G401.6 (cell line): Measurements from ENCODE around the gene TNS1.

Experiments
- FAIRE-seq: peaks from 2 replicates; lab custom pipeline; 2012; peaks lifted over from hg19 to GRCh38; lab: Jason Lieb, UNC

TNS1 gene

DNA sequence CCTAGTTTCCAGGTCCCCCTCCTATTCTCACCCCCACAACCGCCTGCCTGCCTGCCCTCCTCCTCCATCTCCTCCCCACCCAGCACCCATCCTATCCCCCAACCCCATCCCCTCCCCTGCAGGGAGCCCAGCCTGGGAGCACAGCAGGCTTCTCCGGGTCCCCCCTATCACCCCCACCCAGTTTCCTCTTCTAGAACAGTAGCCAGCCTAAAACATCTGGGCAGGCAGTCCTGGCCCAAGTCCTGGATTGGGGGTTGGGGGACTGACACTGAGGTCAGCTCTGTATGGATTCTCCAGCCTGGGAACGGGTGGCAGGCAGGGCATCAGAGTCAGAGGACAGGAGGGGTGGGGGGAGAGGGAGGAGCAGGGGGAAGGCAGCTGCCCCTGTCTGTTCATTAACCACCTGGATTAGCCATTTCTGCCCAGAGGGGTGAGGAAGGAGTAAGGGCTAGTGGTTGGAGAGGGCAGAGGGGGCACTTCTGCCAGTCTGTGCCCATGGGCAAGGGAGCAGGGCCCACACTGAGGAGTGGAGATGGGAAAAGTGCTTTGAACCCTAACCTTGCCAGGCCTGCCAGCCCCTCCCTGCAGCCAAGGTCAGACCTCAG lies 60.0 kb downstream of the TNS1 start:
- no peak for FAIRE-seq

DNA sequence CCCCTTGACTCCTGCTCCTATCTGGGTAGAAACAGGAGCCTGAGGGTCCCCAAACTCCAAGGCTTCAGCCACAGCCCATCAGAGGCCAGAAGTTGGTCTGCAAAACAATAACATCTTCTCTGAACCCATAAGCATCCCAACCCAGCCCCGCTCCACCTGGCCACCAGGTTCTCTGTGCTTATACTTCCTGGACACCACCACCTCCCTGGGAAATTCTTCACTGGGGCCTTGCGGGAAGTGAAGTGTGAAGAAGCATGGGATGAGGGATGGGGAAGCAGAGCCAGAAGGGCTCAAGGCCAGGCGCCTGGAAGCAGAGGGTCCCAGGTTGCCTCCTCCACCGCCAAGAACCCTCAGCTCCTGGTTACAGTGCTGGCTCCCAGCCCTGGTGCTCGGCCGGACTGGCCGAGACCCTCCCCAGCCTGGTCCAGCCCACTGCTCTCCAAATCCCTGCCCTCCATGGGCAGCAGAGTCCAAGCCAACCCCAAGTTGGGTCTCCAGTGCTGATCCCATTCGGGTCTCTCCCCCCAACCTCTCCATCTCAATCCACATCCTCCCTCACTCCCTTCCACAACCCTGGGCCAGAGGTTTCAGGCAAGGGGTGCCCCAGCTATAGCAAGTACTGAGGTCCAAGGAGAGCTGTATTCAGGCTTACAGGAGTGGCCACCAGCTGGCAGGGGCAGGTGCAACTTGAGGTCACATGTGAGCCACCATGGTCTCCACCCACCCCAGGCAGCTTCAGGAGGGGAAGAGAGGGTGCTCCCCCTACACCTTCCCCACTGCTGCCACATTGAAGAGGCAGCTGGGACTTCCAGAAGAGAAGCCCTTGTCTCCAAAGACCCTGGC lies 60.7 kb downstream of the TNS1 start:
- no peak for FAIRE-seq

DNA sequence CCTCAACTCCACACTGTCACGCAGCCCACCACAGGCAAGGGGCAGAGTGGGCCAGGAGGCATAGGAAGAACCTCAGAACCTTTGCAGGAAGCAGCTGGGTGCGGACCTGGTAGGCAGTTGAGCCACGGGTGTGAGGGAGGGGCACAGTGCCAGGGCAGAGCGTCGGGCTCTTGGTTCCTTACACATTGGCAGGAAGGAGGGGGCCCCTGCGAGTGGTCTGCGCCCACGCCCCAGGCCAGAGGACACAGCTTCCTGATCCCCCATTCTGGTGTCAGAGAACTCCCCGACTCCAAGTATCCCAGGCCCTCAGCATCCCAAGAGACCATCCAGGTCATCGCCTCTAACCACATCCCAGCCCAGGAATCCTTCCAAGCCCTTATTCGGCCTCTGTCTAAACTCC lies 61.5 kb downstream of the TNS1 start:
- no peak for FAIRE-seq

DNA sequence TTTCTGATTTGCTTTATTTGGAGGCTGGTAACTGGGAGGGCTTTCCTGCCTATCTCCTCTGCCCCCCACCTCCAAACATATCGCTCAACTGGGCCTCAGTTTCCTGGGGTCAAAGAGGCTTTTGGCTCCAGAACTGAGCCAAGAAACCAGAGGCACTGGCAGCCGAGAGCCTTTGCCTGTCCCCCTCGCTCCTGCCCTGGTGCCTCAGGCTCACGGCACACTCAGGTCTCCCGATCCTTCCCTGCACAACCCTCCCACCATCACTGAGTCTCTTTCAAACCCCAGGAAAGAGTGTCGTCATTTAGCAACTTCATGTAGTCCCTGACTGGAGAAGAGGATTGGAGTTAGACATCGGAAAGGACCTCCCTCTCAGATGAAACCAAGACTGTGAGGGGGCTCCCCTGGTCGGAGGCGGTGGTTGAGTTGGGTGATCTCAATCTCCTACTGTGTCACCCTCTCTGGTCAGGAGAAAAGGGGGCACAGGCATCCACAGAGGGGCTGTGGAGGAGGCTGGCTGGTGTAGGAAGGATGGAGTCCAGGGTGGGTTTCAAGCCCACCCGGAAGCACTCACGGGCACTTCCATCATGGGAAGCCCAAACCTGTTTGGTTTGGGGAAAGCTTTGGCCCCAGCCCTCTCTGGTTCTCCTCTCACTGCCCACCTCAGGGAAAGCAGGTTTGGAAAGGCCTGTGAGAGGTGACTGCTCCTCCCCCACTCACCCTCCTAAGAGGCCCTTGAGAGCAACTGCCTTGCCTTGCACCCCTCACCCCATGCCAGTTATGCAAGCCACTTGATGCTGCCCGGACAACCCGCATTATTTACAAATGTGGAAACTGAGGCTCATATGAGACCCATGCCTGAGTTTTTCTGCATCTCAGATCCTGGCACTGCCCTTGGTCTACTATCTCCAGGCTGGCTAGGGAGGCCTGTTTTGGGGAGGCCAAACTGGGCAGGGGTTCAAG lies 62.3 kb downstream of the TNS1 start:
- no peak for FAIRE-seq

DNA sequence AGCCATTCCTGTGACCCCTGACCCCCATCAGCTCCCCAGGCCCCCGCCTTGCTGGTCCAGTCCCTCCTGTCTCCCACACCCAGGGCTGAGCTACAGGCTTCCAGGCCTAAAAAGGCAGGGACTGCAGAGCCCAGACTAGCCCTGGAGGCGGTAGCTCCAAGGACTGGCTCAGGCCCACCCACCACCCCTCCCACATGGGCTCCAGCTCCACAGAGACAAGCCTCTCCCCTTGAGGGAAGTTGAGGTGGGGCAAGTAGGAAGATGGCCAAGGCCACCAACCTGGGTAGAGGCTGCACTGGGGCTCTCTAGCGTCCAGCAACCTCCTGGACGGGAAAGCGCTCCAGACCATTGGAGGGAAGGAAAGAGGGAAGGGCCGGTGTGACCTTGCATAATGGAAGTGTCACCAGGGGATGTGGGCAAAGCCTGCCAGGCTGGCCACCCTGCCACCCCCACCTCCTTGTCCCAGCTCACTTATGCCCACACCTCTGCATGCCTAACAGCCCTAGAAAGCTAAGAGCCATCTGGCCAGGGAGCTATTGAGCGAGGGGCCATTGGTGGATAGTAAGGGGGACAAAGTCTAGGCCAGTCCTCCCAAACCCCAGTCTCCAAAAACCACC lies 63.1 kb downstream of the TNS1 start:
- FAIRE-seq, result no peak

DNA sequence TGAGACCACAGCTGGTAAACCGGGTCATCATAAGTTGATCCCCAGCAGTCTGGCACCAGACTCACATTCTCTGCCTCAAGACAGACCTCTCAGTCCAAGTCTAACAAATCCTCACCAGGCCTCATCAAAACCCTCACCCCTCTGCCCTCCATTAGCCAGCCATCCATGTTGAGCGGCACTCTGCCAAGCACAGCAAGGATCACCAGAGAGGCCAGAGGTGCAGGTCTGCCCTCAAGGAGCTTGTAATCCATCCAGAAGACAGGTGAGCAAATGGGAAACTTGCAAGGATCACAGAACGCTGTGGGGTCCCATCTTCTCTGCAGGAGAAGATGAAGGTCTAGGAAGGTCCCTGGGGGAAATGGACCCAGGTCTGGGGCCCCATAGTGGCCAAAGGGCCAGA lies 63.6 kb downstream of the TNS1 start:
- no peak for FAIRE-seq

DNA sequence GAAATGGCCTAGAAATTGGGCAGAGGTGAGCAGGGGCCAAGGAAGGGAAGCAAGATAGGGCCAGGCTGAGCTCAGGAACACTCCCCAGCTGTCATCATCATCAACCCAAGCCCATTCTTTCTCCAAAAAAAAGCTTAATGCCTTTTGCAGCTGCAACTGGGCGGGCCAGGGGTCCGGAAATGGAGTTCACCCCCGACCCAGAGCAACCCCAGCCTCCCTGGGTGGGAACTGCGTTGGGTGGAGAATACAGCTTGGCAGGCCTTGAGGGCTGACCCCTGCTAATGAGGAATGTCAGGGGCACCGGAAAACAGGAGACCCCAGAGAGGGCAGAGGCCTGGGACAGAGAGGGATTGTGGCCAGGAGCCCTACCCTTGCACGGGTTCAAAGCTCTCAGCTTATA lies 64.8 kb downstream of the TNS1 start:
- no peak for FAIRE-seq

DNA sequence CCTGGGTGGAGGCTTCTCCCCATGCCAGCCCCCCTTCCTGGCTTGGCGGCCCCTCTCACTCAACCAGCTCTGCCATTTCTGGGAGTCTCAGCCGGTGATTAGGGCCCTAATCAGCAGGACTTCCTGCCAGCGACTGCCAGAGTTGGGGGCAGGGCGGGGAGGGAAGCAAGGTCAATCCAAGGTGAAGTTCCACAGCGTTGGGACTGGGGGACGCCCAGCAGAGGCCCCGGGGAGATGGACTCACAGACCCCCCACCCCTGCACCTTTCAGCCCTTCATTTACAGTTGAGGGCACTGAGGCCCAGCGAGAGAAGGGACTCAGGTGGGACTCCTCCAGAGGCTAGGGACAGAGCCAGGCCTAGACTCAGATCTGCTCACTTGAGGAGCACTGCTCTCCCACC lies 65.3 kb downstream of the TNS1 start:
- no peak for FAIRE-seq

DNA sequence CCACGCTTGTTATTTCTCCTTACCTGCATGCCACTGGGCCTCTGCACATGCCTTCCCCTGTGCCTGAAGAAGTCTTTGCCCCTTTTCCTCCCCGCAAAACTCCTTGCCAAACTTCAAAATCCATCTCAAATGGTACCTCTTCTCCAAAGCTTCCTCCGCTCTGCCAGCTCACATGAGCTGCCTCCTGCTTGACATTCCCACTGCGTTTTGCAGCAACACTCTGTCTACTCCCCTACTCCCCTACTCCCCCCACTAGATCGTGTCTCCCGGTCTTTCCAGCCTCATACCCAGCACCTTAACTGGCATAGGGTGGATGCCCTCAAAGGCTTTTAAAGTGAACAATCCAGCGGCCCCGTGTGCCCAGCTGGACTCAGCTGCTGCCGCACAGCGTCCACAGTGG lies 65.8 kb downstream of the TNS1 start:
- FAIRE-seq, result no peak

DNA sequence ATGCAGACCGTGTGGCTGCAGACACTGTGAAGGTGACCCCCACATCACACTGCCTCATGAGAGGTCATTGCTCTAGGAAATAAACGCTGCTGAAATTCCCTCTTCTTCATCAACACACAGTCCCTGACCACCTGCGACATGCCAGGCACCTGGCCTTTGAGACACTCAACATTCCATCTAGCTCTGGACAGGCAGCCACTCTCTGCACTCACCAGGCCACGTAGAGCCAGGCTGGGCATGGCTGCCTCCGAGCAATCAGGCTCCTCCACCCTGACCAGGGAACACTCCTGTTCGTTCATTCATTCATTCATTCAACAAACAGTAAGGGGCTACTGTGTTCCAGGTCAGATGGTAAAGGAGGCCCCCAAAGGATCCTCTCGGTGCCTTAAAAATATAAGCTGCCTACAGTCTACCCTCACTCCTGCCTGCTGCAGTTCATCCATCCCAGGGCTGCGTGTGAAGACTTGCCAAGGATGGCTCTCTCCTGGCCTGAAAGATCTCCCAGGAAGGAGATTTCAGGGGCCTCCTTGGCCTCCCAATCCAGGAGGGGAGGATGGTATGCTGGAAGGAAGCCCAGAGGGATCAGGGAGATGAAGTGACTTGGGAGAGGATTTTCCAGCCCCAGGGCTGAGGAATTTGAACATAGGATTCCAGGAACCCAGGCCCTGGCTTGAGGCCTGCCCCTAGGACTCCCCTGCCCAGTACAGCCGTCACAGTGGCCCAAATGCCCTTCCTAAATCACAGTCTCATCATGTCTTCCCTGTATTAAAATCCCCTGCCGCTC lies 66.7 kb downstream of the TNS1 start:
- FAIRE-seq, result no peak

DNA sequence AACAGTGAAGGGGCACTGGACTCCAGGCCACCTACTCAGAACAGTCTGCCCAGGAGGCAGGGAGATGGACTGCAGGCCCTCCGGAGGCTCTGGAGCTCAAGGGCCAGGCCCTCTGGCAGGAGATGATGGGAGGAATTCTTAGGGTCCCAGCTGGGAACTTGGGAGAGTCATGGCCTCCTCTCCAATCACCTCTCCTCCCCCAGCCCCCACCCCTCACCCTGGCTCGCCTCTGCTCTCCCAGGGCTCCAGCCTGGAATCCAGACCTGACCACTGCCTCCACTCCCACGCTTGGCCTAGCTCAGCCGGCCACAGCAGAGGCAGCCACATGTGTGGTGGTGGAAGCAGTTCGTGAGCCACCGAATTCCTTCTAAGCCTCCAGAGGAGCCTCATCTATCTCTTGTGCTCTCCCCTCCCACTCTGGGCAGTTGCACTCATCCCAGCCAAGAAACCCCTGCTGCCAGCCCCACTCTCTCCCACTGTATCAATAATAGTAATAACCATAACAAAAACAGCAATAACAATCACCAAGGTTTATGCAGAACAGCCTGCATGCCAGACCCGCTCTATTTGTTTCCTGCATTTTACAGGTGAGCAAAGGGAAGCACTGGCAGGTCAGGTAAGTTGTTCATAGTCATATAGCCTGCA lies 67.4 kb downstream of the TNS1 start:
- FAIRE-seq, result no peak

DNA sequence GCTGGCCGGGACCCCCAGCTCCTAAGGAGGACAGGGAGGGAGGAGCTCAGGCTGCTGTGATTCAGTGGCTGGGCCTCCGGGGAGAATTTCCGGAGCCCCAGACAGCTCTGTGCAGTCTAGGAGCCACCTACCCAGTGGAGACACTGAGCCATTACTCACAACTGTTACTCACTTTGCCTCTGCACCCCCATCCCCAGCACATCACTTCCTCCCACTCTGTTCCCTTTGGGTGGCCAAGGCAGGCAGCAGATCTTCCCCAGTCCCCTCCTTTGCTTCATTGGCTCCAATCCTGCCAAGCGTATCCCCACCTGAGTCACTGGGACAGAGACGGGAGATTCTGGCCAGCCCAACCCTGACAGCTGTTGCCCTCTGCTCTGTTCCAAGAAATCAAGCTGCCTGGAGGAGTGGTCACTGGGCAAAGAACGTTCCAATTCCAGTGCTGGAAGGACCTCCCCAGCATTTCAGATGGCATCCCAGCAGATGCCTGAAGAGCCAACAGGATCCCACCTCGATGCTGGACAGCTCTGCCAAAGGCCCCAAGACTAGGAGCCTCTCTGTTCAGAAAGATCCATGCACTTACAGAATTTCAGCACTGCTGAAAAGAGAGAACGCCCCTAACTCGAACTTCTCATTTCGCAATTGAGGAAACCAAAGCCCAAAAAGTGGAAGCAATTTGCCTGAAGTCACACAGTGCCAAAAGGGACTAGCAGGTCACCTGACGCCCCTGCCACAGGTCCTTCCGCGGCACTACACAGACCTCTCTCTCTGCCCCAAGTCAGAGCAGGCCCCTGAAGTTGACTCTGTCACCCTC lies 68.3 kb downstream of the TNS1 start:
- FAIRE-seq, result no peak

DNA sequence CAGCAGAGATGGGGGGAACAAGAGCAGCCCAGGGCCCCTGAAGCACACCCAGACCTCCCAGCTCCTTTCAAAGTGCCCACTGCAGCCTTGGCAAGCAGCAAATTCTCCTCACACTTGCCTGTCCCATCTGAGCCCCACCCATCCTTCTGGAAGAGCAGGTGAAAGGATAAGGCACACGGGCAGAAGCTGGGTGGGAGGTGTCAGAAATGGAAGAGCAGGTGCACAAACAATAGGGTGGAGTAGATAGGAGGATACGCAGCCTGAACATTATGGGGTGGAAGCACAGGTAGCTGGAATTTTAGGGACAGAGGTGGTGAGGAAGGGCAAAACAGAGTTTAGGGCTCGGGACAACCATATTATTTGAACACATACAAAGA lies 69.2 kb downstream of the TNS1 start:
- FAIRE-seq, result no peak

DNA sequence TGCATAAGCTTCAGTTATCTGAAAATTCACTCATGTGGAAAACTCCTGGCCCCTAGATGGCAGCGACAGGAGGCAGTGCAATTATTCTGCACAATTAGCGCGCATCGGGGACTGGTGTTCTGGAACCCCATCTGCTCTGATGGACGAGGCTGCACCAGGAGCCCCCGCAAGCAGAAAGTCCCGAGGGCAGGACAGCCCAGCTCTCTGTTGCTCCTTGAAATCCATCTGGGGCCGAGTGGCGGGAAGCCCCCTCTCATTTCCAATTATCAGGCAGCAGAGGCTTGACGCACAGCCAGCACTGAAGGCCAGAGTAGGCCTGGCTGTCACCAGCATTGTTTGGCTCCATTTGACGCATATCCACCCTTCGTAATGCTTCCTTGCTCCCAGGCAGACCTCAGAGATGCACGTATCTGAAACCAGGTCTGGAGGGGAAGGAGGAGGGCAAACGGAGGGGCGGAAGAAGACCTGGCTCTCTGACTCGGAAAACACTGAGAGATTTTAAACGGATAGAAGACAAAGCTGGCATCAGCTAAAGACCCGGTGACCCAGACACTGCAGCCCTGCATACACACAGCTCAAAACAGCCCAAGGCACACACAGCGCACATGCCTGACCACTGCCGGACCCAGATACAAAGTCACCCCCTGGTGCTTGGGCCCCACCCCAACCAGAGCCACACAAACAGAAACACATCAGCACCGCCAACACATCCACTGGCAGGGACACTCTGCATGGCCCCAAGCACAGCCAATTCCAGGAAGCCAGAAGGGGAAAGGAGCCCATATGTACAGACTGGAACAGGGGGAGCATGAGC lies 69.8 kb downstream of the TNS1 start:
- no peak for FAIRE-seq

DNA sequence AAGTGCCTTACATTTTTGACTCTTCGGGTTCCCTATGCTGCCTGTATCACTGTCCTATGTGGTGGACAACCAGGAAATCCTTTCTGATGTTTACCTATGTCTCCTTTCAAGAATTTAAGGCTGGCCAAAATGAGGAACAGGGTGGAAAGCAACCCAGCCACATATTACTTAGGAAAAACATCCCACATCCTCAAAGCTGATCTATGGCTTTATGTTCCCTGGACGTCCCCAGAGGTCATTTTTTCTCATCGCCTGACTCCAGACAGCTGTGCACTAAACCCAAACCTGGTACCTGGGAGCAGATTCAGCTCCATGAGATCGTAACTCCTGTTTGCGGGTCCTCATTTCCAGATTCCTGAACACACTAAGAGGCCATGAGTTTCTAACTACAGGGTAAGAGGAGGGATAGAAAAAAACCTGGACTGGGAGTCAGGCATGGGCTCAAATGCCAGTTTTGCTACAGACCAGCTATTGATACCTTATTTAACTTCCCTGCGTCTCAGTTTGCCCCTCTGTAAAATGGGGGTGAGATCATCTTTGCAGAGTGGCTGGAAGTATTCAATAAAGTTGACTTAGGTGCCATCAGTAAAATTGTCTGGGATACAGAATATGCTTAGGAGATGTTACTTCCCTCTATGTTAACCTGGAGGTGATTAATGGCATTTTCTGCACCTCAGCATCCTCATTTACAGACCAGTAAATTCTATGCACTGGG lies 70.8 kb downstream of the TNS1 start:
- FAIRE-seq, result no peak

DNA sequence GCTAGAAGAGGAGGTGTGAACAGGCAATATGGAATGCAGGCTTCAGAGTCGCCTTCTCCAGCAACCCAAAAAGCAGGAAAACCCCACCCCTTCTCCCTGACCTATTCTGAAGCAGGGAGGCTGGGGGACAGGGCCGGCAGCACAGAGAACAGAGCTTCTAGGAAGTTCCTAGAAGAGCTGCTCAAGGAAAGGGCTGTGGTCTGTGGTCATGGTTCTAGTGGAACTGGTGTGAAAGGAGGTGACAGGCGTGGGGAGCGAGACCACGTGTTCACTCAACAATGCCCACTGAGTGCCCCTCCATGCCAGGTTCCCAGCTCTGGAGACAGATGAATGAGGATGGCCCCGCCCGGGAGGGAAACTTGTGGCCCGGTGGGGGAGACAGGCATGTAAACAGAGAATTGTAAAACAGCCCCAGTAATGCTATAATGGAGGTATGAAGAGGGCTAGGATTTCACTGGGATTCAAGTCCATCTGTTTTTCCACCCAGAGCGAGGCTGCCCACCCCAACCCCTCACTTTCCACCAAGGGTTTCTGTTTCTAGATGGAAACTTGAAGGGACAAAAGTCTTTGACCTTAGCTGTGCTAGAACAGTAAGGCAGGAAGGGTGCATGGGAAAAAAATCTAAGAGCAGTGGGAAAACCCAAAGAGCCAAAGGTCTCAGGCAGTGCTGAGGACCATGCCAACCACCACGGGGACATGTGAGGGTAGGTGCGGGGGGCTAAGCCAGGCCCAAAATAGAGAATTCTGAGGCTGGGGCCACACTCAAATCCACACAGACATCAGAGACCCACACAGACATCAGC lies 71.8 kb downstream of the TNS1 start:
- no peak for FAIRE-seq

DNA sequence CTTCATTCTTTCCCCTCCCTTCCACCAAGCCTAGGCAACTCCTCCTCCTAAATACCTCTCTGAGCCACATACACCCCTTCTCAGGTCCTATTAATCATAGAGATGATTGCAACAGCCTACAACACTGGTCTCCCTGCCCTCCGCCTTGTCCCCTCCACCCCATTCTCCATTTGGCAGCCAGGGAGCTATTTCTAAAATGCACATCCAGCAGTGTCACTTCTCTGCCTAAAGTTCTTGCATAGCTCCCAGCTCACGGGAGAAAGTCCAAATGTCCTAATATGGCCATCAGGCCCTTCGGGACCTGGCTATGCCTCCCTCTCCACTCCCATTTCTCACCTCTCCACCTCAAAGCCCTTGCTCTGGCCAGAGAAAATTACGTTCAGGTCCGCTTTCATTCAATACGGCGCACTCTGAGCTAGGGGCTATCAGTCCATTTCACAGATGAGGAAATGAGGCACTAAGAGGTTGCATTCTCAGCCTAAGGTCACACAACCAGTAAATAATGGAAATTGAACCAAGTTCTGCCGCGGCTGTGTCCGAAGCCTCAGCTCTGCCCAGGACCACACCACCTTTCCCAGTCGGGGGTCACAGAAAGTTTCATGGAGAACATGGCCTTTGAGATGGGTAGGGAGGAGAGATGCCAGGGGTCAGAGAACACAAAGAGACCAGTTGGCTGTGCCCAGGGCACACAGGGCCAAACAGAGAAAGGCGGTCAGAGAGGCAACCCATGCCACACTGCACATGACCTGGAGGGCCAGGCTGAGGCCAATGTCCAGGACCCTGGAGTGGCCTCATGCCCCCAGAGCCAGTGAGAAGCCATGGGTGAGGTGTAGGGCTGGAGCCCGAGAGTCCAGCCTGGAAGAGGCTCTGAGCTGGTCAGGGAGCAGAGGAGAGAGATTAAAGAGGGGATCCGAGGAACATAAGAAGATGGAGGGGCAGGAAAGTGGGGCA lies 72.8 kb downstream of the TNS1 start:
- FAIRE-seq, result no peak
